GM12891 (cell line): ENCODE data around the gene KRI1.

Experiments used
- POLR2A ChIP-seq: IDR thresholded peaks from 2 replicates; pipeline ENCODE4 v1.6.1; 2011; ENCODE audit warnings: low read depth, low read length, control low read depth
- POLR2AphosphoS5 ChIP-seq: IDR thresholded peaks from 2 replicates; pipeline ENCODE4 v1.6.1; 2011; ENCODE audit warnings: low read depth, low read length, control low read depth

- TF ChIP-seq POLR2A (no peak), POLR2AphosphoS5 (no peak)
These were observed 19.0 kb downstream of the KRI1 start for GRCh38 chr19:10546817-10547216.
